AG20443 (cell line): Measurements from ENCODE around the gene MGRN1.

Experiments
- DNase-seq: peaks from one replicate; pipeline ENCODE4 v3.0.0; 2012; ENCODE audit warnings: low spot score, mixed read lengths

Gene MGRN1

GRCh38 chr16:4675864-4676786, 51.5 kb downstream of the MGRN1 start:
- no peak for DNase-seq

DNA sequence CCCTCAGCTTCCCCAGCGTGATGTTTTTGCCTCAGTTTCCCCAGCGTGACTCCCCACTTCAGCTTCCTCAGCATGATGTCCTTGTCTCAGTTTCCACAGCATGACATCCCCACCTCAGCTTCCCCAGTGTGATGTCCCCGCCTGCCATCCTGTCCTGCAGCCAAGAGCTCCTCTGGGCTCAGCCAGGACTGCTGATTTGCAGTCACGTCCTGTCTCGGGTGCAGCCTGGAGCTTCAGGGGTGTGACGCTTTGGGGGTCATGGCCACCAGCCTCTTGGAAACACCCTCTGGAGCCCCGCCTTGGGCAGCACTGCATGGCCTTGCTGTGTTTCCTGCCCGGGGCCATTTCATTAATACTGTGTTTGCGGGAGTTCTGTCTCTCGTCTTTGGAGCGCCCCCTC, 52.2 kb downstream of the MGRN1 start:
- no peak for DNase-seq

DNA sequence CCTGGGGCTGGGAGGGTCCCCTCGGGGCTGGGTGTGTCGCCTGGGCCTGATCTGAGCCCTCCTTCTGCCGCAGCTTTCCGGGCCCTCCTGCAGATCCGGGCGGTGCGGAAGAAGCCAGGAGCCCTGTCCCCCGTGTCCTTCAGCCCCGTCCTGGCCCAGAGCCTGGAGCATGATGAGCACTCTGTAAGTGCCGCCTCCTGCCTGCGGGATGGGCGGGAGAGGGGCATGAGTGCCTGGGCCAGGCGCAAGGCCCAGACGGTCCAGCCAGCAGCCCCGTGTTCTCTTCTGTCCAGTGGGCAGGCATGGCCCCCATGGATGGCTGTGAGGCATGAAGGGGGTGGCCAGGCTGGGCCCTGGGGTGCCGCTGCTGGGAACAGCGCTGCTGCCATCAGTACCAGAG, 52.8 kb downstream of the MGRN1 start:
- no peak for DNase-seq

GRCh38 chr16:4677994-4678393, 53.4 kb downstream of the MGRN1 start:
- DNase-seq, result no peak

- DNase-seq, result no peak
Measured at GRCh38 chr16:4678596-4678995, 54.0 kb downstream of the MGRN1 start.

DNA sequence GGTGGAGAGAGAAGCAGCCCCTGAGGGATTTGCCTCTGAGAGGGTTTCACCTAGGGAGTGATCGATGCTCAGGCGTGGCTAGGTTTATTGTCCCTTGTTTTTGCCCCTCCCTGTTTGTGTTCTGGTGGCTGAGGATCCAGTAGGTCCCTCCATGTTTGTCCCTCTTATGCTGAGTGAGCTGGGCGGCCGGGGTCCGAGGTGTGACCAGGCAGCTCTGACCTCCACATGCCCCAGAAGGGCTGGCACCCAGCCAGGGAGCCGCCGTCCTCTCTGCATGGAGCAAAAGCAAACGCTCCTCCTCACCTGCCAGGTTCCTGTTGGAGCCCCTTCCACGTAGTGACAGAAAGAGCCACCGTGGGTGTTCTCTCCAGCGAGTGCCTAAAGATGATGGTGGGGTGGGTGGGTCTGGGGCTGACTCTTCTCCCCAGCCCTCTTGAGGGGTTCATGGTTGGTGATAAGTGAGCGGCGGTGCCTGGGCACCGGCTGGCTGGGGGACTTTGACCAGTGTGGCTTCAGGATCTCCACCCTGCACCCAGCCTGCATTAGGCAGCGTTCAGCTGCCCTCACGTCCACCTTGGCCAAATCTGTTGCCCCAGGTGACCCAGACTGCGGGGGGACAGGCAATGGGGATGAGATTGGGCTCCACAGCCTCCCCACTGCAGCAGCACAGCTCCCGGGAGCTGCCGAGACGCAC, 54.7 kb downstream of the MGRN1 start:
- no peak for DNase-seq

DNA sequence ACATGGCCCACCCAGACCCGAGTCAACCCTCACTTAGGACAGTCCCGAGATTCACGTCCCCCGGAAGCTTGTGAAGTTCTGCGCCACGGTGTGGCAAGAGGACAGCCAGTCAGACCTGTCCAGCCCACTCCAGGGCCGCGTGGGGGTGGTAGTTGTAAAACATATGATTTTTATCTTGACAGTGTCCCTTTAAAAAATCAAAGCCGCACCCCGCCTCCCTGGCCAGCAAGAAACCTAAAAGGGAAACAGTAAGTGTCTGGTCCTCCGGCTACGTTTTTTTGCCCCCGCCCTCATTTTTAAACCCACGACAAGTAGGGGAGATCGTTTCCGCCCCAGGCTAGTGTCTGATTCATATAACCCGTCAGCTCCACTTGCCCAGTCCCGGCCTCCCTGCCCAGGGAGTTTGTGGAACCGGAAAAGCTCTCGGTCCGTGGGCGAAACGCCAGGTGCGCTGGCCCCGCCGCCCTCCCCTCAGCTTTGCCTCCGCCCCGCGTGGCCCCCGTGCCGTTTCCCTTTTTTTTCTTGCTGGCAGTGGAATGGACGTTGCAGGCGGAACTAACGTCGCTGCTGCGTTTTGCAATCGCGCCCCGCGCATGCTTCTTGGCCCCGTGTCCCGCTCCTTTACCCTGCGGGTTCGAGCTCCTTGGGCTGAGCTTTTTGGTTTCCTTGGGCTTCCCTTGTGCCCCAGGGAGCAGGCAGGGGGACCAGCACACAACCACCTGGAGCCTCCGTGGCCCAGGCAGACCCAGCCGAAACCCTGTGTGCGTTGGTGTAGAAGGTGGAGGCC, 55.4 kb downstream of the MGRN1 start:
- DNase-seq, result no peak

DNA sequence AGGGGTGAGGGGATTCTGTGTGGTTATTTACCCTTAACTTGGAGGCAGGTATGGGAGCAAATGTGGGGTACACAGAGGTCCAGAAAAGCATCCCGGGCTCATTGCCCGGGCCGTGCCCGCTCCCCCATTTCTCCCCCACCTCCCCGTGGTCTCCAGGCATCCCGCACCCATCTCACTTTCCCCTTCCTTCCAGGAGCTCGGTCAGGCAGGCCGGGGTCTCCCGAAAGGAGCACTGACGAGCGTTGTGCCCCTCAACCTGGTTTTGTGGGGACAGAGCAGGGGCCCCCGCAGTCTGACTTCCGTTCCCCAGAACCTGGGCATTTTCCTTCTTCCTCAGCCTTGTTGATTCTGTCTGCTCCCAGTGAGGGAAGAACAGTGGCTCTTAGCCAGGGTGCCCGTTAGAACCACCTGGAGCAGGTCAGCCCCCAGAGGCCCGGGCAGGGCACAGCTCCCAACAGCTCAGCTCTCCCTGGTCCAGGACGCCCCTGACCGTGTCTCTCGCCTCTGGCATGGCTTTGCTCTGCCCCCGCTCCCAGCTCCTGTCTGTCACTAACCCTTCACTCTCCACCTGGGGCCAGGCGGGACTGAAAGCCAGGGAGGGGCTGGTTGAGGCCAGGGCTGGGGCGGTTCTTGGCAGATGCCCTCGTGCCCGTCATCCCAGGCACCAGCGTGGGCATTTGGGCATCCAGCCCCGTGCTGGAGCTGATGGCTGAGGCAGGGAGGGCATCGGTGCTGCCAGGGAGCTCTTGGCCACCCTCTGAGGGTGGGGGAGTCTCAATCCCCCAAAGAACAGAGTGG, 56.2 kb downstream of the MGRN1 start:
- DNase-seq, result no peak

DNA sequence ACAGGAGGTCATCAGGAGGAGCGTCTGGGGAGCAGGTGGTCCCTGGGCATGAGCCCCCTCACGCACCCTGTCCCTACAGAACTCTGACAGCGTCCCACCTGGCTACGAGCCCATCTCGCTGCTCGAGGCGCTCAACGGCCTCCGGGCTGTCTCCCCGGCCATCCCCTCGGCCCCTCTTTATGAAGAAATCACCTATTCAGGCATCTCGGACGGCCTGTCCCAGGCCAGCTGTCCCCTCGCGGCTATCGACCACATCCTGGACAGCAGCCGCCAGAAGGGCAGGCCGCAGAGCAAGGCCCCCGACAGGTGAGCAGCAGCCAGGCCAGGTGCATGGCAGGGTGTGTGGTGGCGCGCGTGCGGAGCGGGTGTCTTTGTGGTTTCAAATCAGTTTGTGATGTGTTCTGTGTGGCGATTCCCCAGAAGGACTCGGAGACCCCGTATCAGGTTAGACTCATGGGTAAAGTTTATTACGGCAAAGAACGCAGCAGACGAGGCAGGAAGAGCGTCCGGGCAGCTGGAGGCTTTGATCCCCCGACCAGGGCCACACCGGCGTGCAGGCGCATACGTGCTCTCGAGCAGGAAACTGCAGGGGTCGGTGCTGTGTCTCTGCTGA, 57.0 kb downstream of the MGRN1 start:
- no peak for DNase-seq

- no peak for DNase-seq
Measured at GRCh38 chr16:4682084-4682591, 57.5 kb downstream of the MGRN1 start.

DNA sequence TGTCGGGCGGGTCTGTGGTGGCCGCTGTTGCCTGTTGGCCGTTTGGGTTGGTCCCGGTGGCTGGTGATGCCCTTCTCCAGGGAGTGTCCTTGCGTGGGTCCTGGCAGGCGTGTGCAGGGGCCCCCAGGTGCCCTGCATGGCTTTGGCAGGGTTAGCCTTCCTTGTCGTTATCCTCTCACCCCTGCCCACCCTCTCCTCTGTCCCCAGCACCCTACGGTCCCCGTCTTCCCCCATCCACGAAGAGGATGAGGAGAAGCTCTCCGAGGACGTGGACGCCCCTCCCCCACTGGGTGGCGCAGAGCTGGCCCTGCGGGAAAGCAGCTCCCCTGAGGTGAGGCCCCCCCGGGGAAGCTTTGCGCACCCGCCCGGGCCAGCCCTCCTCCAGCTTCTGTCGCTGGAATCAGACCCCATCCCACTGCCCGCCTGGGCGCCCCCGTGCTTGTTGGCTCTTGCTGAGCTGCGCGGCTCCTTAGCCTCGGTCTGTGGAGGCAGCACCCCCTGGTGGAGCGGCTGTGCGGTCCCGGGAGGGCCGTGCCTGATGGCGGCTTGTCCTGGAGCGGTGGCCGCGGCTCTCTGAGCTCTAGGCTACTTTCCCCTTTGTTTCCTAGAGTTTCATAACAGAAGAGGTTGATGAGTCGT, 58.1 kb downstream of the MGRN1 start:
- no peak for DNase-seq

- DNase-seq, result no peak
Measured at GRCh38 chr16:4683255-4684057, 58.8 kb downstream of the MGRN1 start.

- no peak for DNase-seq
Measured at GRCh38 chr16:4684058-4684715, 59.6 kb downstream of the MGRN1 start.

- no peak for DNase-seq
Measured at GRCh38 chr16:4684763-4685162, 60.1 kb downstream of the MGRN1 start.

- DNase-seq, result no peak
Measured at GRCh38 chr16:4685292-4685691, 60.7 kb downstream of the MGRN1 start.

GRCh38 chr16:4685776-4686496, 61.3 kb downstream of the MGRN1 start:
- DNase-seq, result no peak

DNA sequence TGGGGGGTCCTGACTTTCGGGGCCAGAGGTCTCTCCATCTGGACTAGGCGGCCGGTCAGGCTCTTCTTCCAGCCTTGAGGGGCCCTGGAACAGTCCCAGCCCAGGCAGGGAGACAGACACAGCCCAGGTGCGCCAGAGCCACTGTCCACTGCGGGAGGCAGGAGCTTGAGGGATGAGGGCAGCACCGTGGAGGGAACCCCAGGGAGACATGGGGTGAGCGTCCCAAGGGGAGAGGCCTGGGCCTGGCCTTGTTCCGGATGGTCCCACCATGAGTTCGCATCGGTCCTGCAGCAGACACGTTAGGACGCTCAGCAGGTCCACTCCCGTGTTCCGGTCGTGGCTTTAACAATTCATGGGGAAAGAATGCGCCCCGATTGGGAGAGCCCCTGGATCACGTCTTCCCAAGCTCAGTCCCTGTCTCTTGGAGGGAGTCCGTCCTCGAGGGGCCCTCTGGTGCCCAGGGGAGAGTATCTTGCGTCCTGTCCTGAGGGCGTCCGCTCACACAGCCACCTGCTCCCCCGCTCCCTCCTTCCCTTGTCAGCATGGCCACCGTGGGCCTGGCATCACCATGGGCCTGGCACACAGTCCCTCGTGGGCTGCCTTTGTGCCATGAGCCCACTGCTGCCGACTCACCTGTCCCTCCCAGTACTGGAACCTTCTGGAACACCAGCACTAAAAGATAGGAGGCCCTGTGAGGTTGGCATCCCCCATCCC, 62.0 kb downstream of the MGRN1 start:
- DNase-seq, result no peak

GRCh38 chr16:4687416-4687815, 62.8 kb downstream of the MGRN1 start:
- DNase-seq, result no peak
